ENCODE results near the gene AOPEP.

The AOPEP gene

GRCh38 chr9:94927762-94928670 is 201.5 kb downstream of the AOPEP start:
- no peak overlapping the region for H3K4me3 ChIP-seq (replicated peaks; ENCODE audit: low read depth, low read length)
- no peak for TF ChIP-seq CTCF (IDR thresholded peaks at IDR 0.05; ENCODE audit: low read depth, low read length, missing control alignments)
- no peak for DNase-seq (ENCODE audit: extremely low read depth, low read depth)

- DNase-seq (ENCODE audit: extremely low read depth, low read depth) = no peak
- H3K4me3 ChIP-seq (replicated peaks; ENCODE audit: low read depth, low read length) = no peak overlapping the region
- TF ChIP-seq CTCF (IDR thresholded peaks at IDR 0.05; ENCODE audit: low read depth, low read length, missing control alignments) = no peak
These were observed 202.3 kb downstream of the AOPEP start for GRCh38 chr9:94928691-94929368.

DNA sequence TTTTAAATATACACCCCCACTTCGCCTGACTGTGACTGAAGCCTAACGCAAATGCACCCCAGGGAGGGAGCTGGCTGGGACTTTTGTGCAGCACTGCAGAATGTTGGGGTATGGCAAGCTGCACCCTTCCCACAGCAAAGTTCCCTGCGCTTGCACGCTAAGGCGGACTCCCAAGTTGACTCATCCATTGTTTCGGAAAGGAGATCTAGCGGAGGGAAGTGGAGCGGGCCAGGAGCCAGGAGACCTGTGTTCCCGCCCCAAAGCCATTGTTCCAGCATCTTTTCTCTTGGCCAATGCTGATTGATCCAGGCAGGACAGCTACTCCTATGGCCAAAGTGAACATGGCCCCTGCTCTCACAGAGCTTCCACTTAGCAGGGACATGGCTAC is 202.9 kb downstream of the AOPEP start:
- no peak for TF ChIP-seq CTCF (IDR thresholded peaks at IDR 0.05; ENCODE audit: low read depth, low read length, missing control alignments)
- no peak overlapping the region for H3K4me3 ChIP-seq (replicated peaks; ENCODE audit: low read depth, low read length)
- no peak for DNase-seq (ENCODE audit: extremely low read depth, low read depth)

DNA sequence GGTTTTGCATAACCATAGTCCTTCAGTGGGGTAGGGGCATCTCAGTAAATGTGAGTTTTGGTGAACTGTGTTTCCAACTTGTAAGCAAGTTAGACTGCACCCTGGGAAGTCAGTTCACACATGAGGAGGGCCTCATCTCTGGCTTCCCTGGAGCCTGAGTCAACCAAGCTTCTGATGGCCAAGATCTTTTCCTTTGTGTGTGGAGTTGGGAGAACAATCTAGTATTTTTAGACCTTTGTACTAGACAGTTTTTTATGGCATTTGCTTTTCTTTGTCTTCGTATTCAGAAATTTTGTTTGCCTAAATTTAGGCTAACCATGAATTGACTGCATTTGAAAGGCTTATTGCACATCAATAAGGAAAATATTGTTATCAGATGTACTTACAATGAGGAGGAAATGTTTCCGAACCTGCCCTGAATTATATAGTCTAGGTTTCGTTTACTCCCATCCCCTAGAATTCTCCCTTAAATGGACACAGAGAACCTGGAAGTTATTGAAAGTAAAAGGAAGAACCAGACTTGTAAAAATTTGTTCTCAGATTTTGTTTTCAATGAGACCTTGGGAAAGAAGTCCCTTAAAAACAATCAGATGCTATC is 204.6 kb downstream of the AOPEP start:
- no peak overlapping the region for H3K4me3 ChIP-seq (replicated peaks; ENCODE audit: low read depth, low read length)
- TF ChIP-seq CTCF (IDR thresholded peaks at IDR 0.05; ENCODE audit: low read depth, low read length, missing control alignments) = no peak
- DNase-seq (ENCODE audit: extremely low read depth, low read depth) = no peak

GRCh38 chr9:94931740-94932139 is 205.2 kb downstream of the AOPEP start:
- no peak for TF ChIP-seq CTCF (IDR thresholded peaks at IDR 0.05; ENCODE audit: low read depth, low read length, missing control alignments)
- DNase-seq (ENCODE audit: extremely low read depth, low read depth) = no peak
- no peak overlapping the region for H3K4me3 ChIP-seq (replicated peaks; ENCODE audit: low read depth, low read length)

GRCh38 chr9:94932652-94933510 is 206.4 kb downstream of the AOPEP start:
- no peak for DNase-seq (ENCODE audit: extremely low read depth, low read depth)
- TF ChIP-seq CTCF (IDR thresholded peaks at IDR 0.05; ENCODE audit: low read depth, low read length, missing control alignments) = no peak
- no peak overlapping the region for H3K4me3 ChIP-seq (replicated peaks; ENCODE audit: low read depth, low read length)

All from HFF-Myc (cell line).